ENCODE measurements around the gene ALDH5A1.

The ALDH5A1 gene

DNA sequence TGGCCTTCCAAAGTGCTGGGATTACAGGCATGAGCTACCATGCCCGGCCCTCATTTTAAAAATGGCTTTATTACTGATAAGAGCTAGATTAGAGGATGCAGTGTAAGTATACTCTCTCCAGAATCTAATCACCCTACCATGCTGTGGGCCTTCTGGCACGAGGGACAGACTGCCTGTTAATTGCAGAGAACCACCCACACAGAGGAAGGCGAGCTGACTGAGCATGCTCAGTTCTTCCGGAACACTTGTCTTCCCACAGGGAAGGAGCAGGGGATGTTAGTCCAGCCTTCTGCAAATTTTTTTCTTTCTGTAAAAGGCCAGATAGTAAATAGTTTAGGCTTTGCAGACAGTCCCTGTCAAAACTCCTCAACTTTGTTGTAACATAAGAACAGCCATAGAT is 48.9 kb downstream of the ALDH5A1 start:
- no peak overlapping the region for H3K27ac ChIP-seq (ENCODE audit: low read depth in 2 of 2, low read length in 2 of 2)
- H3K27me3 ChIP-seq (ENCODE audit: control insufficient read depth in 2 of 2, insufficient read depth in 2 of 2, low read length in 2 of 2) = no peaks in the 10 kb centered on the region
- no peak overlapping the region for H3K9ac ChIP-seq (ENCODE audit: low read depth in 1 of 2, low read length in 2 of 2)
- no peaks in the 10 kb centered on the region for H3K9me3 ChIP-seq (ENCODE audit: control insufficient read depth in 2 of 2, low read length in 2 of 2)
- H3K4me1 ChIP-seq (ENCODE audit: control insufficient read depth in 2 of 2, insufficient read depth in 2 of 2, low read length in 2 of 2) = no peaks in the 10 kb centered on the region
- H3K4me3 ChIP-seq (ENCODE audit: low read length in 2 of 2) = no peak overlapping the region
- no peaks in the 10 kb centered on the region for H3K36me3 ChIP-seq (ENCODE audit: control insufficient read depth in 2 of 2, insufficient read depth in 2 of 2, low read length in 2 of 2)

DNA sequence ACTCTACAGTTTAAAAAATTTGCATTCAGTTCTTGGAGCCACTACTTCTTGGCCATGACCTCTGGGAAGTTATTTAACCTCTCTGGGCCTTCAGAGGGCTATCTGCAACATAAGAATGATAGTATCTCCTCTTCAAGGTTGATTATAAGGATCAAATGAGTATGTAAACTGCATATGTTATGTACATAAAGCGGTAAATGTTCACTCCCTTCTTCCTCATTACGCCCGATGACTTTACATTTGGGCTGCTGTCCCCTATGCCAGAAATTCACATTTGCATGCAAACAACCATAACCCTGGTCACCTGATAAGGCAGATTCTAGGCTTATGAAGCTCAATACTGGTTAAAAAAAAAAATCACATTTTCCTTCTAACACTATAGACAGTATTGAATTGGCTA is 50.4 kb downstream of the ALDH5A1 start:
- Histone ChIP-seq H3K4me1 (ENCODE audit: control insufficient read depth in 2 of 2, insufficient read depth in 2 of 2, low read length in 2 of 2) (no peaks in the 10 kb centered on the region), H3K27ac (ENCODE audit: low read depth in 2 of 2, low read length in 2 of 2) (no peak overlapping the region), H3K9ac (ENCODE audit: low read depth in 1 of 2, low read length in 2 of 2) (no peak overlapping the region), H3K9me3 (ENCODE audit: control insufficient read depth in 2 of 2, low read length in 2 of 2) (no peaks in the 10 kb centered on the region), H3K4me3 (ENCODE audit: low read length in 2 of 2) (no peak overlapping the region), H3K36me3 (ENCODE audit: control insufficient read depth in 2 of 2, insufficient read depth in 2 of 2, low read length in 2 of 2) (no peaks in the 10 kb centered on the region), H3K27me3 (ENCODE audit: control insufficient read depth in 2 of 2, insufficient read depth in 2 of 2, low read length in 2 of 2) (no peaks in the 10 kb centered on the region)

DNA sequence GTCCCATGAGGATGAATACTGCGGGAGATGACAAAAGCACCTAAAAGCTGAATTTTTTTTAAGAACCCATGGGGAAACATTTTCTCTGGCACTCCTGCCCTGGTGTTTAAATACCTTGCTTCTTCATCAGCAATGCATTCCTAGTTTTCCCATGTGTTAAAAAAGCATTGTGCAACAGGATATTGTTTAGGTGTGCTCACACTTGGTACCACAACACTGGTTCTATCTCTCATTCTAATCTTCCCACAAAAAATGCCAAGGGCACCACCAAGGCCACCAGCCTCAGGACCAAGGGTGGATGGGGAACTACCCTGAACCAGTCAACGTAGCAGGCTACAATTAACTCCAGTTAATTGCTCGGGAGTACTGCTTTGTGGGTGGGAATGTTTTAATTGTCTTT is 50.9 kb downstream of the ALDH5A1 start:
- H3K4me1 ChIP-seq (ENCODE audit: control insufficient read depth in 2 of 2, insufficient read depth in 2 of 2, low read length in 2 of 2) = no peaks in the 10 kb centered on the region
- H3K9ac ChIP-seq (ENCODE audit: low read depth in 1 of 2, low read length in 2 of 2) = no peak overlapping the region
- H3K36me3 ChIP-seq (ENCODE audit: control insufficient read depth in 2 of 2, insufficient read depth in 2 of 2, low read length in 2 of 2) = no peaks in the 10 kb centered on the region
- H3K27me3 ChIP-seq (ENCODE audit: control insufficient read depth in 2 of 2, insufficient read depth in 2 of 2, low read length in 2 of 2) = no peaks in the 10 kb centered on the region
- H3K27ac ChIP-seq (ENCODE audit: low read depth in 2 of 2, low read length in 2 of 2) = no peak overlapping the region
- H3K9me3 ChIP-seq (ENCODE audit: control insufficient read depth in 2 of 2, low read length in 2 of 2) = no peaks in the 10 kb centered on the region
- no peak overlapping the region for H3K4me3 ChIP-seq (ENCODE audit: low read length in 2 of 2)

DNA sequence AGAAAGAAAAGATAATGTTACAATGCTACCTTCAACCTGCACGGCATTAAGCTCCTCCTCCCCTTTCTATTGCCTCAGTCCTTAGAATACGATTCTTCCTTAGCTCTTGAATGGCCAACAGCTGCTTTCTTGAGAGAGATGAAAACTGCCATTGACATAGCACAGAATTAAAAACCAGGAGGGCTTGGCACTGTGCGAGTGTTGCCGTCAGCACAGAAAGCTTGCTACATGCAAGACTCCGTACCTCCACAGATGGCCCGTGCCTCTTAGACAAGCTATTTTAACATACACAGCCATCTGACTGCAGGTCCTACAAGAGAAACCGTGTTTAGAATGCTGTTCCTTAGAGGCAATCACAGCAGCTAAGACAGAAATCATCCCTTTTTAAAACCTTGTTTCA is 51.7 kb downstream of the ALDH5A1 start:
- Histone ChIP-seq H3K36me3 (ENCODE audit: control insufficient read depth in 2 of 2, insufficient read depth in 2 of 2, low read length in 2 of 2) (no peaks in the 10 kb centered on the region), H3K4me3 (ENCODE audit: low read length in 2 of 2) (no peak overlapping the region), H3K4me1 (ENCODE audit: control insufficient read depth in 2 of 2, insufficient read depth in 2 of 2, low read length in 2 of 2) (no peaks in the 10 kb centered on the region), H3K27me3 (ENCODE audit: control insufficient read depth in 2 of 2, insufficient read depth in 2 of 2, low read length in 2 of 2) (no peaks in the 10 kb centered on the region), H3K27ac (ENCODE audit: low read depth in 2 of 2, low read length in 2 of 2) (no peak overlapping the region), H3K9me3 (ENCODE audit: control insufficient read depth in 2 of 2, low read length in 2 of 2) (no peaks in the 10 kb centered on the region), H3K9ac (ENCODE audit: low read depth in 1 of 2, low read length in 2 of 2) (no peak overlapping the region)

DNA sequence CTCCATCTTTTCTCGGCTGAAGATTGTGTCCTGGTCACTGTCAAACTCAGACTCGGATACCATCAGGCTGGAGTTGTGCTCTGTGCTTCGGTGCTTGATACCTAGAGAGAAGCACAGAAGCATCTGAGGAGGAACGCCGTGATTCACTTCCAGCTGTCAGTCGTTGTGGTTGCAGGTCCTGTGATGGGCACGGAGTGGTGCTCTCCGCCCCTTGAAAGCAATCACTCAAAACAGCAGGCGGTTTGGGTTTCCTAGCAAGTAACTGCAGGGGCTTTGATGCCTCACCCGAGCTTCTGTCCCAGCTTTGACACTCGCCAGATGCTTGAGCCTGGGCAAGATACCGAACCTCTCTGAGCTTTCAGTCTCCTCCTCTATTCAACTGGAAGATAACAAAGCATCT is 52.5 kb downstream of the ALDH5A1 start:
- H3K4me3 ChIP-seq (ENCODE audit: low read length in 2 of 2) = no peak overlapping the region

DNA sequence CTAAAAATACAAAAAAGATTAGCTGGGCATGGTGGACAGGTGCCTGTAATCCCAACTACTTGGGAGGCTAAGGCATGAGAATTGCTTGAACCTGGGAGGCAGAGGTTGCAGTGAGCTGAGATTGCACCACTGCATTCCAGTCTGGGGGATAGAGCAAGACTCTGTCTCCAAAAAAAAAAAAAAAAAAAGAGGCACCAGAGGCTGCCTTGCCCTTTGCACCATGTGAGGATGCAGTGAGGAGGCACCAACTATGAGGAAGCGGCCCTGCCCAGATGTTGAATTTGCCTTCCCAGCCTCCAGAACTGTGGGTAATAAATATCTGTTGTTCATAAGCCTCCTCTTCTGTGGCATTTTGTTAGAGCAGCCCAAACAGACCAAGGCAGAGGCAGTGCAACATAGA is 54.4 kb downstream of the ALDH5A1 start:
- Histone ChIP-seq H3K9me3 (ENCODE audit: control insufficient read depth in 2 of 2, low read length in 2 of 2) (no peaks in the 10 kb centered on the region), H3K36me3 (ENCODE audit: control insufficient read depth in 2 of 2, insufficient read depth in 2 of 2, low read length in 2 of 2) (no peaks in the 10 kb centered on the region), H3K4me3 (ENCODE audit: low read length in 2 of 2) (no peak overlapping the region), H3K27ac (ENCODE audit: low read depth in 2 of 2, low read length in 2 of 2) (no peak overlapping the region), H3K4me1 (ENCODE audit: control insufficient read depth in 2 of 2, insufficient read depth in 2 of 2, low read length in 2 of 2) (no peaks in the 10 kb centered on the region), H3K9ac (ENCODE audit: low read depth in 1 of 2, low read length in 2 of 2) (no peak overlapping the region), H3K27me3 (ENCODE audit: control insufficient read depth in 2 of 2, insufficient read depth in 2 of 2, low read length in 2 of 2) (no peaks in the 10 kb centered on the region)

More for the DNA sequence above, 52.5 kb downstream of the ALDH5A1 start:
- Histone ChIP-seq H3K9me3 (ENCODE audit: control insufficient read depth in 2 of 2, low read length in 2 of 2) (no peaks in the 10 kb centered on the region), H3K27me3 (ENCODE audit: control insufficient read depth in 2 of 2, insufficient read depth in 2 of 2, low read length in 2 of 2) (no peaks in the 10 kb centered on the region), H3K36me3 (ENCODE audit: control insufficient read depth in 2 of 2, insufficient read depth in 2 of 2, low read length in 2 of 2) (no peaks in the 10 kb centered on the region), H3K27ac (ENCODE audit: low read depth in 2 of 2, low read length in 2 of 2) (no peak overlapping the region), H3K9ac (ENCODE audit: low read depth in 1 of 2, low read length in 2 of 2) (no peak overlapping the region), H3K4me1 (ENCODE audit: control insufficient read depth in 2 of 2, insufficient read depth in 2 of 2, low read length in 2 of 2) (no peaks in the 10 kb centered on the region)

DNA sequence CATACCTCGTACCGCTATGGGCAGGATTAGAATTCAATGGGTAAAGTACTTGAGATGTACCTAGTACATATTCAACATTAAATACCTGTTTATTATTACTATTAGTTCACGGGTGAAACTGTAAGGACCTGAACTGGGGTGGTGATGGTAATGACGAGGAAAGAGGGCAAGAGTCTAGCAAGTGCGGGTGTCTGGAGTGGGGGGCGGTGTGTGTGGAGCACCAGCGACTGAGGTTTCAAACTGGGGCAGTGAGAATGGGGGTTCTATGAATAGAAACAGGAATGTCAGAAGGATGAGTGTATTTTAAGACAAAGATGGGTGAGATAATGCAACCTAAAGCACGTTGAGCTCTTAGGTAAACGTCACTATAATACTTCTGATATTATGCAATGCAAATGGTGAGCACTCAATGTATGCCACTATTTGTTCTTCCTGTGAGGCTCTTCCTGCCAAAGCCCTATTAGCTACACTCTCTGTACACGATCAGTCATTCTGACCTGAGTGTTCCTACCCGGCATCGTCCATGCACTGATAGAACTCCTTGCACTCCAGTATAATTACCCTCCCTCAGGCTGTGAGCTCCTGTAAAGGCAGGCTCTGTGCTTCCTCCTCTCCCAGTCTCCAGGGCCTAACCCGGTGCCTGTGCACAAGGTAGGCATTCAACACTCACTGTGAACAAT is 55.0 kb downstream of the ALDH5A1 start:
- Histone ChIP-seq H3K27me3 (ENCODE audit: control insufficient read depth in 2 of 2, insufficient read depth in 2 of 2, low read length in 2 of 2) (no peaks in the 10 kb centered on the region), H3K9me3 (ENCODE audit: control insufficient read depth in 2 of 2, low read length in 2 of 2) (no peaks in the 10 kb centered on the region), H3K4me3 (ENCODE audit: low read length in 2 of 2) (no peak overlapping the region), H3K27ac (ENCODE audit: low read depth in 2 of 2, low read length in 2 of 2) (no peak overlapping the region), H3K4me1 (ENCODE audit: control insufficient read depth in 2 of 2, insufficient read depth in 2 of 2, low read length in 2 of 2) (no peaks in the 10 kb centered on the region), H3K36me3 (ENCODE audit: control insufficient read depth in 2 of 2, insufficient read depth in 2 of 2, low read length in 2 of 2) (no peaks in the 10 kb centered on the region), H3K9ac (ENCODE audit: low read depth in 1 of 2, low read length in 2 of 2) (no peak overlapping the region)

DNA sequence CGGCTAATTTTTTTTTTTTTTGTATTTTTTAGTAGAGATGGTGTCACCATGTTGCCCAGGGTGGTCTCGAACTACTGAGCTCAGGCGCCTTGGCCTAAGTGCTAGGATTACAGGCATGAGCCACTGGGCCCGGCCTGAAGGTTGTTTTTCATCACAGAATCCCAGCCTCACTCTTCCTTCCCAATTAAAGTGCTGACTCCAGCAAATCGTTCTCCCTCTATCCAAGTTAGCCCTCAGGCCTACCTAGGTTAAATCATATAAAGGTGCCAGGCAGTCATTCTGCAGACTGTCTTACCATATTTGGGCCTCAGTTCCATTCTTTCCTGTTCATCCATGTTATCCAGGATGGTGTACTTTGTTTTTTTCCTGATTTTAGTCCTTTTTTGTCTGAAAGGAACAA is 56.4 kb downstream of the ALDH5A1 start:
- no peaks in the 10 kb centered on the region for H3K36me3 ChIP-seq (ENCODE audit: control insufficient read depth in 2 of 2, insufficient read depth in 2 of 2, low read length in 2 of 2)
- H3K9ac ChIP-seq (ENCODE audit: low read depth in 1 of 2, low read length in 2 of 2) = no peak overlapping the region
- H3K27ac ChIP-seq (ENCODE audit: low read depth in 2 of 2, low read length in 2 of 2) = no peak overlapping the region
- no peaks in the 10 kb centered on the region for H3K4me1 ChIP-seq (ENCODE audit: control insufficient read depth in 2 of 2, insufficient read depth in 2 of 2, low read length in 2 of 2)
- H3K4me3 ChIP-seq (ENCODE audit: low read length in 2 of 2) = no peak overlapping the region
- H3K9me3 ChIP-seq (ENCODE audit: control insufficient read depth in 2 of 2, low read length in 2 of 2) = no peaks in the 10 kb centered on the region
- no peaks in the 10 kb centered on the region for H3K27me3 ChIP-seq (ENCODE audit: control insufficient read depth in 2 of 2, insufficient read depth in 2 of 2, low read length in 2 of 2)

DNA sequence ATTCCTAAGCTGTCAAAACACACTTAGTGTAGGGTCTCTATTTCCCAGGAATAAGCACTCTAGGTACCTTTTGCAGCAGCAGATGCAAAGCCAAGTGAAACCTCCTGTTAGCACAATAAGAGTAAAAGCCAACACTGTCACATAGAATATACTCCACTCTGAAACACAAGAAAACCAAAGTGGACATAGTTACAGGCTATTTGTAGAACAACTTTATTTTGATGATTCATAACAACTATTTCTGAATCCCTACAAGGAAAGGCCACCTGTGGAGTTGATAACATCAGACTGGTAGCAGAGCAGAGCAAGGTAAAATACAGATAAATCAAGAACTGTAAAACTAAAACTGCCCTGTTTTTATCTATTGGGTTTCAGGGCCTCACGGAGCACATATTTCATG is 59.7 kb downstream of the ALDH5A1 start:
- H3K36me3 ChIP-seq (ENCODE audit: control insufficient read depth in 2 of 2, insufficient read depth in 2 of 2, low read length in 2 of 2) = no peaks in the 10 kb centered on the region
- H3K4me3 ChIP-seq (ENCODE audit: low read length in 2 of 2) = no peak overlapping the region
- H3K4me1 ChIP-seq (ENCODE audit: control insufficient read depth in 2 of 2, insufficient read depth in 2 of 2, low read length in 2 of 2) = no peaks in the 10 kb centered on the region
- H3K9ac ChIP-seq (ENCODE audit: low read depth in 1 of 2, low read length in 2 of 2) = no peak overlapping the region
- H3K9me3 ChIP-seq (ENCODE audit: control insufficient read depth in 2 of 2, low read length in 2 of 2) = no peaks in the 10 kb centered on the region
- no peak overlapping the region for H3K27ac ChIP-seq (ENCODE audit: low read depth in 2 of 2, low read length in 2 of 2)
- no peaks in the 10 kb centered on the region for H3K27me3 ChIP-seq (ENCODE audit: control insufficient read depth in 2 of 2, insufficient read depth in 2 of 2, low read length in 2 of 2)

DNA sequence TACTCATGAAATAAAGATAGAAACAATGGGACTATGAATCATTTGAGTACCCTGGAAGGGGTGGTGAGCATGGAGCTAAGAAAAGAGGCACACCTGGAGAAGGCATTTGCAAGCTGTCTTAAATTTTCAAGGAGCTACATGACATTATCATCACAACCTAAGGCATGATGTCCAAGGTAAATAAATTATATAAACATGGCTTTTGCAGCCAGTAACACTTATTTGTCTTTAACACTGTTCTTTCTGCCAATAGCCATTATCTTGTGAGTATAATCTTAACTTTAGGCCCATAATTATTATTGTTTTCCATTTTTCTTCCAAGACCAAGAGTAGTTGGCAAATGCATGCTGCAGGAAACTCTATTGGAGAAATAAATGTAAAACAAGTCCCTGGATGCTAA is 63.7 kb downstream of the ALDH5A1 start:
- Histone ChIP-seq H3K27me3 (ENCODE audit: control insufficient read depth in 2 of 2, insufficient read depth in 2 of 2, low read length in 2 of 2) (no peaks in the 10 kb centered on the region), H3K9ac (ENCODE audit: low read depth in 1 of 2, low read length in 2 of 2) (no peak overlapping the region), H3K4me1 (ENCODE audit: control insufficient read depth in 2 of 2, insufficient read depth in 2 of 2, low read length in 2 of 2) (no peaks in the 10 kb centered on the region), H3K27ac (ENCODE audit: low read depth in 2 of 2, low read length in 2 of 2) (no peak overlapping the region), H3K4me3 (ENCODE audit: low read length in 2 of 2) (no peak overlapping the region), H3K36me3 (ENCODE audit: control insufficient read depth in 2 of 2, insufficient read depth in 2 of 2, low read length in 2 of 2) (no peaks in the 10 kb centered on the region), H3K9me3 (ENCODE audit: control insufficient read depth in 2 of 2, low read length in 2 of 2) (no peaks in the 10 kb centered on the region)

DNA sequence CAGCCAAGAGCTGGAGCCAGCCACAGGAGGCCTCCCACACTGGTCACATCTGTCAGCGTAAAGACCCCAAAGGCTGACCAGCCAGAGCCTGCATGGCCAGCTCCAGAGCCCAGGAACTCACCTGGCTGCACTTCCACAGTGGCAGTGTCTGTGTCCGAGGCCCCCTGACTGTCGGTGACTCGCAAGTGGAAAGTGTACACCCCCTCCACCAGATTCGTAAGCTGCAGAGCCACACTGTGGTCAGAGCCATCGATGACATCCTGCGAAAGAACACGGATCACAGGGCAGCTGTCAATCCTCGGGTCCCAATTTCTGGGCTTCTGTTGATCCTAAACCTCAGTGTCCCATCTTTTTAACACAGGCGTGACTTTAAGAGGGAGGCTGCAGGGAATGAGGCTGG is 69.3 kb downstream of the ALDH5A1 start:
- no peak overlapping the region for H3K4me3 ChIP-seq (ENCODE audit: low read length in 2 of 2)
- no peaks in the 10 kb centered on the region for H3K36me3 ChIP-seq (ENCODE audit: control insufficient read depth in 2 of 2, insufficient read depth in 2 of 2, low read length in 2 of 2)
- no peak overlapping the region for H3K27ac ChIP-seq (ENCODE audit: low read depth in 2 of 2, low read length in 2 of 2)
- H3K4me1 ChIP-seq (ENCODE audit: control insufficient read depth in 2 of 2, insufficient read depth in 2 of 2, low read length in 2 of 2) = peaks cover 0 to 5% of the 10 kb centered on the region in 2 donors
- H3K27me3 ChIP-seq (ENCODE audit: control insufficient read depth in 2 of 2, insufficient read depth in 2 of 2, low read length in 2 of 2) = no peaks in the 10 kb centered on the region
- no peaks in the 10 kb centered on the region for H3K9me3 ChIP-seq (ENCODE audit: control insufficient read depth in 2 of 2, low read length in 2 of 2)
- H3K9ac ChIP-seq (ENCODE audit: low read depth in 1 of 2, low read length in 2 of 2) = no peak overlapping the region
